22Rv1 (cell line): ENCODE data around the gene CCL17.

Source experiments
- ZFX ChIP-seq: fragments of 450-650 bp; IDR thresholded peaks from 2 replicates; pipeline ENCODE4 v1.6.1; 2017; ENCODE audit warnings: antibody characterized with exemption, borderline replicate concordance
- TF ChIP-seq, protein P1 (sequence below): fragments of 450-650 bp; IDR thresholded peaks from 2 replicates; pipeline ENCODE4 v1.5.1; 2017; ENCODE audit warnings: mild to moderate bottlenecking

DNA sequence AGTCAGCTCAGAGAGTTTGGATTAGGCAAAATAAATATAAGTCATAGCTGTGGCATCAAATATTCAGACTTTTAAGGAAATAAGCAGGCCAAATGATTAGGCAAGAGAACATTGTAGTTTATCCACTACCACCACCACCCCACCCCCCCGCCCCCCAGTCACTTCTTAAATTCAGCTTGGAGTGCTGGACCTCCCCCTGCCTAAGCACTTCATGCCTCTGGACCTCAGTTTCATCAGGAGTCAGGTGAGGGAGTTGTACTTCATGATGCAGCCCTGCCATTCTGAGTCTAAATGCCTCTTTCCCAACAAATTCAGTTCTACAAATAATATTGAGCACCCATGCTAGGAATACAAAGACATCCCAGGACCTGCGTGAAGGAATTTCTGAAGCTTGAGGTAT, 60.0 kb downstream of the CCL17 start:
- TF ChIP-seq, protein P1, sequence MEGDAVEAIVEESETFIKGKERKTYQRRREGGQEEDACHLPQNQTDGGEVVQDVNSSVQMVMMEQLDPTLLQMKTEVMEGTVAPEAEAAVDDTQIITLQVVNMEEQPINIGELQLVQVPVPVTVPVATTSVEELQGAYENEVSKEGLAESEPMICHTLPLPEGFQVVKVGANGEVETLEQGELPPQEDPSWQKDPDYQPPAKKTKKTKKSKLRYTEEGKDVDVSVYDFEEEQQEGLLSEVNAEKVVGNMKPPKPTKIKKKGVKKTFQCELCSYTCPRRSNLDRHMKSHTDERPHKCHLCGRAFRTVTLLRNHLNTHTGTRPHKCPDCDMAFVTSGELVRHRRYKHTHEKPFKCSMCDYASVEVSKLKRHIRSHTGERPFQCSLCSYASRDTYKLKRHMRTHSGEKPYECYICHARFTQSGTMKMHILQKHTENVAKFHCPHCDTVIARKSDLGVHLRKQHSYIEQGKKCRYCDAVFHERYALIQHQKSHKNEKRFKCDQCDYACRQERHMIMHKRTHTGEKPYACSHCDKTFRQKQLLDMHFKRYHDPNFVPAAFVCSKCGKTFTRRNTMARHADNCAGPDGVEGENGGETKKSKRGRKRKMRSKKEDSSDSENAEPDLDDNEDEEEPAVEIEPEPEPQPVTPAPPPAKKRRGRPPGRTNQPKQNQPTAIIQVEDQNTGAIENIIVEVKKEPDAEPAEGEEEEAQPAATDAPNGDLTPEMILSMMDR: no peak
- no peak for TF ChIP-seq ZFX
